Testis (tissue), 2 donors: ENCODE results near the gene COL11A2.

Source experiments
- CTCF ChIP-seq, 3 experiments: fragments of 450-650 bp in 2 of 3; fragments of 200-600 bp in 1 of 3; sonication (generic) in 1 of 3; IDR thresholded peaks; one replicate each; pipeline ENCODE4 v1.5.1; 2016 to 2019; ENCODE audit warnings: antibody characterized with exemption in 3 of 3, mild to moderate bottlenecking in 2 of 3, moderate library complexity in 1 of 3
- POLR2A ChIP-seq: fragments of 450-650 bp; IDR thresholded peaks from one replicate; pipeline ENCODE4 v1.6.1; 2017; ENCODE audit warnings: antibody characterized with exemption, mild to moderate bottlenecking, moderate library complexity

GRCh38 chr6:33124947-33125346, 67.3 kb downstream of the COL11A2 start:
- TF ChIP-seq CTCF (IDR thresholded peaks at IDR 0.05) (no peak), POLR2A (no peak)
